Body of pancreas (tissue), 4 donors: ENCODE measurements around the gene COIL. TPM values are rescaled to one million over a fixed set of nuclear protein-coding genes. Genes with fewer than 3 reads are reported as not detected.

Source experiments
- ATAC-seq: fragments of 150-250 bp; one replicate; pipeline ENCODE4 v1.9.1; 2016
- DNase-seq, 4 donors: peaks; one replicate each; pipeline ENCODE4 v3.0.0-alpha.2; 2019
- H3K27ac ChIP-seq, 4 donors: fragments of 200-600 bp; sonication (generic); 1 replicate in 3 of 4; 2 replicates in 1 of 4; pipeline versions ENCODE4 v1.5.1 to v1.6.1; 2016 to 2019; ENCODE audit warnings: mild to moderate bottlenecking in 1 of 4, mixed read lengths in 1 of 4, moderate library complexity in 1 of 4
- H3K27me3 ChIP-seq, 2 donors: fragments of 200-600 bp; sonication (generic); one replicate each; pipeline ENCODE4 v1.6.0; 2016; ENCODE audit warnings: mild to moderate bottlenecking in 1 of 2
- H3K36me3 ChIP-seq, 2 donors: fragments of 200-600 bp; sonication (generic); replicated peaks in 1 of 2; 2 replicates each; pipeline ENCODE4 v1.5.1; 2016; ENCODE audit warnings: low read depth in 2 of 2; ENCODE audit not compliant: insufficient read depth in 1 of 2
- H3K4me1 ChIP-seq: fragments of 200-600 bp; sonication (generic); one replicate; pipeline ENCODE4 v1.6.0; 2016
- H3K4me3 ChIP-seq, 2 donors: fragments of 200-600 bp; sonication (generic); 1 replicate in 1 of 2; 2 replicates in 1 of 2; pipeline ENCODE4 v1.5.1; 2016 to 2019
- H3K9me3 ChIP-seq, 3 donors: fragments of 200-600 bp; sonication (generic); 1 replicate in 2 of 3; 2 replicates in 1 of 3; pipeline ENCODE4 v1.5.1; 2016
- CTCF ChIP-seq, 7 experiments: fragments of 450-650 bp in 4 of 7; fragments of 200-600 bp in 3 of 7; sonication (generic) in 3 of 7; IDR thresholded peaks; one replicate each; pipeline ENCODE4 v1.5.1; 2016 to 2019; ENCODE audit warnings: antibody characterized with exemption in 7 of 7
- POLR2A ChIP-seq, 3 donors: fragments of 450-650 bp; IDR thresholded peaks; one replicate each; pipeline ENCODE4 v1.6.1; 2016; ENCODE audit warnings: antibody characterized with exemption in 3 of 3, mild to moderate bottlenecking in 2 of 3
- WGBS, 2 donors: methylation state at CpG; one replicate each; pipeline ENCODE4 v1.1.5; 2017; 5-methylcytosine and 5-hydroxymethylcytosine counted together
- intact Hi-C: fragments of 100-400 bp; cut with DNase I; formaldehyde crosslinking; loops from one replicate; pipeline ENCODE4 v1.15.1; 2023
- total RNA-seq, 2 donors: library from RNA; depleted of rRNA; stranded (reverse); fragments of >200 nt; gene quantifications; one replicate each; pipeline ENCODE4 v1.1.0, GENCODE V29; 2016

The COIL gene, protein sequence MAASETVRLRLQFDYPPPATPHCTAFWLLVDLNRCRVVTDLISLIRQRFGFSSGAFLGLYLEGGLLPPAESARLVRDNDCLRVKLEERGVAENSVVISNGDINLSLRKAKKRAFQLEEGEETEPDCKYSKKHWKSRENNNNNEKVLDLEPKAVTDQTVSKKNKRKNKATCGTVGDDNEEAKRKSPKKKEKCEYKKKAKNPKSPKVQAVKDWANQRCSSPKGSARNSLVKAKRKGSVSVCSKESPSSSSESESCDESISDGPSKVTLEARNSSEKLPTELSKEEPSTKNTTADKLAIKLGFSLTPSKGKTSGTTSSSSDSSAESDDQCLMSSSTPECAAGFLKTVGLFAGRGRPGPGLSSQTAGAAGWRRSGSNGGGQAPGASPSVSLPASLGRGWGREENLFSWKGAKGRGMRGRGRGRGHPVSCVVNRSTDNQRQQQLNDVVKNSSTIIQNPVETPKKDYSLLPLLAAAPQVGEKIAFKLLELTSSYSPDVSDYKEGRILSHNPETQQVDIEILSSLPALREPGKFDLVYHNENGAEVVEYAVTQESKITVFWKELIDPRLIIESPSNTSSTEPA
- 1 to 10 TPM; 4.6 to 7.8 TPM for total RNA-seq

GRCh38 chr17:56960596-56961538, at the start of gene COIL:
Gene COIL, minus strand, starts transcription at chr17:56961050. Its CDS starts 31 bp downstream, at chr17:56961019.
- peak; percentile 91 to 94 (median 92) for DNase-seq
- H3K4me1 ChIP-seq: peaks cover 24% of the 10 kb centered on the region
- H3K27ac ChIP-seq: peak within 1 kb of the TSS; percentile 70 to 93 (median 87)
- H3K9me3 ChIP-seq: no peaks in the 10 kb centered on the region
- peak within 1 kb of the TSS; percentile 93 to 97 for H3K4me3 ChIP-seq
- ATAC-seq: peak; percentile 99
- no peaks in the 10 kb centered on the region for H3K36me3 ChIP-seq
- intact Hi-C loops: no loop called here
- WGBS, 2 donors: 3 to 6% methylated on average over 26 to 59 of the region's 59 CpGs
- TF ChIP-seq POLR2A (IDR thresholded peaks at IDR 0.05) (peak in 2 of 3 donors; percentile 68 to 75), CTCF (IDR thresholded peaks at IDR 0.05) (peak; percentile 97 to 100 (median 99))
- H3K27me3 ChIP-seq: no peaks in the 10 kb centered on the region

DNA sequence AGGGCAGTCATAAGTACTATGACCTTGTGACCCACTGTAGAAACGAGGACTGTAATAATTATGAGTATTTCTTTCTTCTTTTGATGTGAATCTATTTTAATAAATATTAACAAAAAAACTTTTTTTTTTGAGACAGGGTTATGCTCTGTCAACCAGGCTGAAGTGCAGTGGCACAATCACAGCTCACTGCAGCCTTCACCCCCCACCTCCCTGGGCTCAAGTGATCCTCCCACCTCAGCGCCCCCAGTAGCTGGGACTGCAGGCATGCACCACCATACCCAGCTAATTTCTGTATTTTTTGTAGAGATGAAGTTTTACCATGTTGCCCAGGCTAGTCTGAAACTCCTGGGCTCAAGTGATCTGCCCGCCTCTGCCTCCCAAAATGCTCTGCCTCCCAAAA, 49.6 kb upstream of the COIL start:
- WGBS, 2 donors: 59 to 63% methylated on average over 3 of the region's 3 CpGs

GRCh38 chr17:57009737-57010445, 49.0 kb upstream of the COIL start:
- DNase-seq (peak; percentile 61 to 75 (median 64)), ATAC-seq (peak; percentile 78)
- WGBS, 2 donors: 23 to 24% methylated on average over 7 of the region's 7 CpGs
- Histone ChIP-seq H3K4me3 (no peak overlapping the region), H3K27ac (no peak overlapping the region), H3K27me3 (no peaks in the 10 kb centered on the region), H3K9me3 (no peaks in the 10 kb centered on the region), H3K4me1 (peaks cover 7% of the 10 kb centered on the region), H3K36me3 (no peaks in the 10 kb centered on the region)
- TF ChIP-seq POLR2A (IDR thresholded peaks at IDR 0.05) (no peak), CTCF (IDR thresholded peaks at IDR 0.05) (peak; percentile 44 to 72 (median 60))
- intact Hi-C loops: no loop called here

More for the DNA sequence above, 49.6 kb upstream of the COIL start:
- Histone ChIP-seq H3K27me3 (no peaks in the 10 kb centered on the region), H3K27ac (no peak overlapping the region), H3K4me1 (peaks cover 7% of the 10 kb centered on the region), H3K36me3 (no peaks in the 10 kb centered on the region), H3K4me3 (no peak overlapping the region), H3K9me3 (no peaks in the 10 kb centered on the region)
- intact Hi-C loops: no loop called here
- no peak for ATAC-seq
- DNase-seq: no peak
- TF ChIP-seq POLR2A (IDR thresholded peaks at IDR 0.05): no peak
- TF ChIP-seq CTCF (IDR thresholded peaks at IDR 0.05): no peak

- H3K4me1 ChIP-seq: peaks cover 7% of the 10 kb centered on the region
- intact Hi-C loops: no loop called here
- 58 to 61% methylated on average over 2 of the region's 2 CpGs for WGBS, 2 donors
- no peak for TF ChIP-seq POLR2A (IDR thresholded peaks at IDR 0.05)
- TF ChIP-seq CTCF (IDR thresholded peaks at IDR 0.05): no peak
- H3K27ac ChIP-seq: no peak overlapping the region
- H3K36me3 ChIP-seq: no peaks in the 10 kb centered on the region
- no peak overlapping the region for H3K4me3 ChIP-seq
- DNase-seq (no peak), ATAC-seq (no peak)
- no peaks in the 10 kb centered on the region for H3K9me3 ChIP-seq
- no peaks in the 10 kb centered on the region for H3K27me3 ChIP-seq
Observed at GRCh38 chr17:57008958-57009357, 48.1 kb upstream of the COIL start.
